ENCODE data around the gene LRRC17.
"Not testable (repeated sequence)": the region's sequence is repeated elsewhere in the genome, so short reads cannot be mapped to it uniquely, and the experiment has no call there.

LRRC17 gene

GRCh38 chr7:102942181-102942866 is 29.5 kb downstream of the LRRC17 start:
- no peak for FAIRE-seq
- no peak for DNase-seq (ENCODE audit: low spot score)

GRCh38 chr7:102942868-102943267 is 30.1 kb downstream of the LRRC17 start:
- FAIRE-seq: no peak
- DNase-seq (ENCODE audit: low spot score): no peak

DNA sequence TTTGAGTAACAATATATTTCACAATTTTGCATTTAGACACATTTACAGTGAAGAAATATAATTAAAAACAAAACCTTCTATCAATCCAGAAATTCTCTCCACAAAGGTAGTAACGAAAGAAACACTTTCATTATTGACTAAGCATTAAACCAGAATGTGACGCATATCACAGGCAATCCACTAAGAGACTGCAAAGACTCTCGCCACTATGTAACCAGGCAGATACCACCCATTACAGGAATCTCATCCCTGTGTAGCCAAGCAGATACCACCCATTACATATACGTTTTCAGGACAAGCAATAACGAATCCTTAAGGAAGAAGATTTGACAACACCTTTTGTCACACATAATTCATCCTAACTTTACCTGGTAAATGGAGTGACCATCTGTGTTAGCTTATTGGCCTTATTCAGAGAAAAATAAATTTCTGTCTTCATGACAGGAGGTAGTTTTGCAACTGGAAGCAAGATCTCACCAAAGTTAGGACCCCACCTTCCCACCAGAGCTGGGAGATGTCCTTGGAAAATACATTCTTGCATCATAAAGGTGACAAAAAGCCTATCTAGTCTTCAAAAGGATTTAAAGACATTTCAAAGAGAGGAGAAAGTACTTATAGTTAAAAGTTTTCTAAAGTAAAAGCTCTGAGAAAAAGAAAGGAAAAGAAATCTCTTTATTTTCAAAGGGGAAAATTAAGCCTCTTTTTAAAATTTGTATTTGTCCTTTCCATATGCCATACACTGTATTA is 30.8 kb downstream of the LRRC17 start:
- DNase-seq (ENCODE audit: low spot score) (no peak), FAIRE-seq (no peak)

DNA sequence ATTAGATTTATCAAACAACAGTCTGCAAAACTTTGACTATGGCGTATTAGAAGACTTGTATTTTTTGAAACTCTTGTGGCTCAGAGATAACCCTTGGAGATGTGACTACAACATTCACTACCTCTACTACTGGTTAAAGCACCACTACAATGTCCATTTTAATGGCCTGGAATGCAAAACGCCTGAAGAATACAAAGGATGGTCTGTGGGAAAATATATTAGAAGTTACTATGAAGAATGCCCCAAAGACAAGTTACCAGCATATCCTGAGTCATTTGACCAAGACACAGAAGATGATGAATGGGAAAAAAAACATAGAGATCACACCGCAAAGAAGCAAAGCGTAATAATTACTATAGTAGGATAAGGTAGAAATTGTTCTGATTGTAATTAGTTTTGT is 31.4 kb downstream of the LRRC17 start:
- no peak for DNase-seq (ENCODE audit: low spot score)
- peak; percentile 35 for FAIRE-seq

DNA sequence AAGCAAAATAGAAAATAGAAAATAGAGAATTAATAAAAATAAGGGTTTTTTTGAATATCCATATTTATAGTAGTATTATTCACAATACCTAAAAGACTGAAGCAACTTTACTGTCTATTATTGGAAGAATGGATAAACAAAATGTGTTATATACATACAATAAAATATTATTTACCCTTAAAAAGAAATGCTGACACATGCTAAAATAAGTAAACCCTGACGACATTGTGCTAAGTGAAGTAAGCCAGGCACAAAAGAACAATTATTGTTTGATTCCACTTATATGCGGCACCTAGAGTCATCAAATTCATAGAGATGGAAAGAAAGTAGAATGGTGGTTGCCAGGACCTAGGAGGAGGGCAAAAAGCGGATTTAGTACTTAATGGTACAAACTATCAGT is 39.0 kb downstream of the LRRC17 start:
- no peak for FAIRE-seq
- no peak for DNase-seq (ENCODE audit: low spot score)

DNA sequence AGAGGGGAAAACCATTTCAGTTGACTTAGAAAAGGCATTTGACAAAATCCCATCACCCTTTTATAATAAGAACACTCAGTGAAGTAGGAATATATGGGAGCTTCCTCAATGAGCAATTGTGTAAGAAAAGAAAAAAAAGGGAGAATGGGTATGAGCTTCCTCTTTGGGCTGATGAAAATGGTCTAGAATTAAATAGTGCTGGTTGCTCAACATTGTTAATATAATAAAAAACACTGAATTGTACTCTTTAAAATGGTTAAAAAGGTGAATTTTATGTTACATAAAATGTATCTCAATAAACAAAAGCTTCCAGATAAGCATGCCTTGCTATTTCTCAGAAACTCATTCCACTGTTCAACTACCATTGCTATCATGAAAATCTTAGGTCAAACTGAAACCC is 40.6 kb downstream of the LRRC17 start:
- no peak for DNase-seq (ENCODE audit: low spot score)
- no peak for FAIRE-seq

GRCh38 chr7:102954359-102954758 is 41.6 kb downstream of the LRRC17 start:
- DNase-seq (ENCODE audit: low spot score); FAIRE-seq: not testable (repeated sequence)

GRCh38 chr7:102958004-102958403 is 45.2 kb downstream of the LRRC17 start:
- DNase-seq (ENCODE audit: low spot score); FAIRE-seq: not testable (repeated sequence)

DNA sequence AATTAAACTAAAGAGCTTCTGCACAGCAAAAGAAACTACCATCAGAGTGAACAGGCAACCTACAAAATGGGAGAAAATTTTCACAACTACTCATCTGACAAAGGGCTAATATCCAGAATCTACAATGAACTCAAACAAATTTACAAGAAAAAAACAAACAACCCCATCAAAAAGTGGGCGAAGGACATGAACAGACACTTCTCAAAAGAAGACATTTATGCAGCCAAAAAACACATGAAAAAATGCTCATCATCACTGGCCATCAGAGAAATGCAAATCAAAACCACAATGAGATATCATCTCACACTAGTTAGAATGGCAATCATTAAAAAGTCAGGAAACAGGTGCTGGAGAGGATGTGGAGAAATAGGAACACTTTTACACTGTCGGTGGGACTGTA is 49.2 kb downstream of the LRRC17 start:
- not testable (repeated sequence) for FAIRE-seq; DNase-seq (ENCODE audit: low spot score)

GRCh38 chr7:102966465-102966864 is 53.7 kb downstream of the LRRC17 start:
- no peak for DNase-seq (ENCODE audit: low spot score)
- FAIRE-seq: no peak

DNA sequence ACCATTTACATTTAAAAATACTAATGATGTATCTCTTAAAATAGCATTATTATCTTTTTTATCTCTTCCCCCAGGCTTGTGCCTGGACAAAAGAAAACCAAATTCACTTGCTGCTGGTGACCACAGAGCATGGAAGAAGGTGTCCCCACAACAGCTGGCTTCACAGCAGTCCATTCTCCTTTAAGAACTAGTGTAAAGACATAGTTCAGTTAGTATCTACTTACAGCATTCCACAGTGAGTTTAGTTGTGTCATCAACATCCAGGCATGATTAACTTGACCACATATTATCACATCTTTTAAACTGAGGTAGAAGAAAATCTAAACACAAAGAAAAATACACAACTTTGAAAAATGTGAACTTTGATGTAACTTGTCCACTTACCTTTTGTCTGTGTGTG is 55.0 kb downstream of the LRRC17 start:
- peak; percentile 79 for FAIRE-seq

DNA sequence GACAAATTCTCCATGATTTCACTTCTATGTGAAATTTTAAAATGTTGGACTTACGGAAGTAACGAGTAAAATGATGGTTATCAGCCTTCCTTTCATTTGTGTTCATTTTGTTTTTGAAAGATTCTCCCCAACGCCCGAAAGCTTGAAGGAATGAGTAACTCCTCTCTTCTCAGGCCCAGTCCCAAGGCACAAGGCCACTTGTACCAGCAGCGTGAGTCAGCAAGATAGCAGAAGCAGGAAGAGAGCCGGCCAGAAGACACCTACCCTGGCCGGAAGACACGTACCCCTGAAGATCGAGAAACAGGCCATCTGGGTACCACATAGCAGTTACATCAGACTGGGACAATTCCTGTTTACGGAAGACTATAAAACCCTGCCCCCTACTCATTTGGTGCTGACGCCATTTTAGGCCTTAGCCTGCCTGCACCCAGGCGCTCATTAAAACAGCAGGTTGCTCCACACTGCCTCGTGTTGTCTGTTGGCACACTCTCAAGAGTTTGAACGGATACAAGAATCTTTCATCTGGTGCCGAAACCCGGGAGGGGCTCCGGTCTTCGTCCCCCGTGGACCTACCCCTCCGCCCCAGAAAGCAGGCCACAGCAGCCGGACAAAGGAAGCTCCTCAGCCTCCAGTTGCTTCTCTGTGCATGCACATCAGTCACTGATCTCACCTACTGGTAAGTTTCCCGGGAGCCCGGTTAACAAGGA is 60.4 kb downstream of the LRRC17 start:
- peak; percentile 61 for FAIRE-seq
- no peak for DNase-seq (ENCODE audit: low spot score)

More for the DNA sequence above, 55.0 kb downstream of the LRRC17 start:
- no peak for DNase-seq (ENCODE audit: low spot score)

DNA sequence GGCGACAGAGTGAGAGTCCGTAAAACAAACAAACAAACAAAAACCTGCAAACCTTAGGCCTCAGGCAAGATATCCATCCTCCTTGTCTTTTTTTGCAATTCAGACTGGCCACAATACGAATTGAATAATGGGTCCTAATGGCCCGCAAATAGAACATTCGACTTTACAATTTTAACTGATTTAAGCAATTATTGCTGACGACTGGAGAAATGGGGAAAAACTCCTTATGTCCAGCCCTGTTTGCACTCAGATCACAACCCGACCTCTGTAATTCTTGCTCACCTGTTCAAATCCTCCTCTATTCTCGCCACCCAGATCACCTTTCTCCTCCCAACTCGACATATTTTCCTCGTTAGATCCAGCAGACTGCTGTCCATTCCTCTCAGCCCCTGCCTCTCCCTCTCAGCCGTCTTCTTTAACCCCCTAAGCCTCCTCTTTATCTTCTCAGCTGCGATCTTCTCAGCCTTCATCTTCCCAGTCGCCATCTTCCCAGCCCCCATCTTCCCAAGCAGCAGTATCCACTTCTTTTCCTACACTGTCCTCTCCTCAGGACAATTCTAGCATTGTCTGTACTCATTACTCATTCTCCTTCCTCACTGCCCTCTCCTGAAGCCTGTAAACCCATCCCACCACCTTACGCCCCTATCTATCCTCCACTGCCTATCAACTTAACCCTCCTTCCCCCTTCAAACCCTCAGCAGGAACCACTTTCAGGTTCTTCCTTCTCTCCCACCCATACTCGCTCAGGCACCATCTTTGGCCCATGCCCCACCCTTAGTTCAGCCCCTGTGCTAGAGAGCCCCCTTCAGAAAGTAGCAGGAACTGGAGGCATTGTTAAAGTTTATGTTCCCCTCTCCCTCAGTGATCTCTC is 61.8 kb downstream of the LRRC17 start:
- DNase-seq (ENCODE audit: low spot score) (no peak), FAIRE-seq (no peak)

GRCh38 chr7:102975854-102976253 is 63.1 kb downstream of the LRRC17 start:
- DNase-seq (ENCODE audit: low spot score) (no peak), FAIRE-seq (no peak)

DNA sequence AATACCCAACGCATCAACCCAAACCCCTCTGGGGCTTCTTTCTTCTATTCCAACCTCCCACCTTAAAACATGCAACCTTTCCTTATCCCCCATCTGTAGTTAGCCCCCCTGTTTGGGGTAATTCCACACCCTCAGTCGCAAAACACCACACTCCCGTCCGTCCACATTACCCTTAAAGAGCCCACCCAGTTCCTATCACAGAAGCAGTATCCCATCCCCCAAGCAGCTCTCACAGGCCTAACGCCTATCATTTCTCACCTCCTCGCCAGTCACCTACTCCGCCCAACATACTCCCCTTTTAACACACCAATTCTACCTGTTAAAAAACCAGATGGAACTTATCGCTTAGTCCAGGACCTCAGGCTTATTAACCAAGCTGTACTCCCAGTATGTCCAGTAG is 63.7 kb downstream of the LRRC17 start:
- no peak for DNase-seq (ENCODE audit: low spot score)
- no peak for FAIRE-seq

DNA sequence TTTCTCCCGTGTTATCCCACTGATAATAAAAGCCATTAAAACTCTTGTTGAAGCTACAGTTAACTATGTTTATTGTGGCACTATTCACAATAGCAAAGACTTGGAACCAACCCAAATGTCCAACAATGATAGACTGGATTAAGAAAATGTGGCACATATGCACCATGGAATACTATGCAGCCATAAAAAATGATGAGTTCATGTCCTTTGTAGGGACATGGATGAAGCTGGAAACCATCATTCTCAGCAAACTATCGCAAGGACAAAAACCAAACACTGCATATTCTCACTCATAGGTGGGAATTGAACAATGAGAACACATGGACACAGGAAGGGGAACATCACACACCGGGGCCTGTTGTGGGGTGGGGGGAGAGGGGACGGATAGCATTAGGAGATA is 64.8 kb downstream of the LRRC17 start:
- not testable (repeated sequence) for FAIRE-seq; DNase-seq (ENCODE audit: low spot score)

DNA sequence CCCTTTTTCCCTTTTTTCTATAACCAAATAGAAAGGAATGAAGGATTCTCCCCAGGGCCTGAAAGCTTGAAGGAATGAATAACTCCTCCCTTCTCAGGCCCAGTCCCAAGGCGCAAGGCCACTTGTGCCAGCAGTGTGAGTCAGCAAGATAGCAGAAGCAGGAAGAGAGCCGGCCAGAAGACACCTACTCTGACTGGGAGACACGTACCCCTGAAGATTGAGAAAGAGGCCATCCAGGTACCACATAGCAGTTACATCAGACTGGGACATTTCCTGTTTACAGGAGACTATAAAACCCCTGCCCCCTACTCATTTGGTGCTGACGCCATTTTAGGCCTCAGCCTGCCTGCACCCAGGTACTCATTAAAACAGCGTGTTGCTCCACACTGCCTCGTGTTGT is 65.5 kb downstream of the LRRC17 start:
- no peak for FAIRE-seq
- DNase-seq (ENCODE audit: low spot score): peak; percentile 67

GRCh38 chr7:102979670-102980069 is 66.9 kb downstream of the LRRC17 start:
- FAIRE-seq (no peak), DNase-seq (ENCODE audit: low spot score) (no peak)

DNA sequence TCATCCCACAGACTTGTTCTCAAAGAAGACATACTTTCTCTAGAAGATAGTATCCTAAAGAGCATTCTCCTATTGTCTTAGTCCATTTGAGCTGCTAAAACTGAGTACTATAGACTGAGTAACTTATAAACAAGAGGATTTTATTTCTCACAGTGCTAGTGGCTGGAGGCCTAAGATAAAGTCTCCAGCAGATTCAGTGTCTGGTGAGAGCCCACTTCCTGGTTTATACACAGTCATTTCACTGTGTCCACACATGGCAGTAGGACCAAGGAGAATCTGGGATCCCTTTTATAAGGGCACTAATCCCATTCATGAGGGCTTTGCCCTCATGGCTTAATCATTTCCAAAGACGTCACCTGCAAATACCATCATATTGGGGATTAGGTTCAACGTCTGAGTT is 68.7 kb downstream of the LRRC17 start:
- FAIRE-seq (no peak), DNase-seq (ENCODE audit: low spot score) (no peak)

GRCh38 chr7:102982235-102982634 is 69.4 kb downstream of the LRRC17 start:
- FAIRE-seq (no peak), DNase-seq (ENCODE audit: low spot score) (no peak)

DNA sequence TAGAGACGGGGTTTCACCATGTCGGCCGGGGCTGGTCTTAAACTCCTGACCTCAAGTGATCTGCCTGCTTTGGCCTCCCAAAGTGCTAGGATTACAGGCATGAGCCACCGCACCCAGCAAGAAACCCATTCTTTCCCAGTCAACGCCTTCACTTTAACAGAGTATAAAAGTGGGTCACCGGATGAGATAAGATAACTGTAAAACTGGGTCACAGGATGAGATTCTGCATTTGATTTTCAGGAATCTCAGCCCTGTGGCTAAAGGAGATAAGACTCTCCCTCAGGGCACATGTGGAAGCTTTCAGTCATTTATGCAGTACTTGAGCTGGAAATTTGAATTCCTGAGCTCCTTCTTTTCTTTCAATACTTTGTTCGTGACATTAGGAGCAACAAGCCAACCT is 70.8 kb downstream of the LRRC17 start:
- DNase-seq (ENCODE audit: low spot score) (no peak), FAIRE-seq (no peak)
